Immature natural killer cell (primary cell): ENCODE results near the gene HCFC1. TPM values are rescaled to one million over a fixed set of nuclear protein-coding genes. Genes with fewer than 3 reads are reported as not detected.

ENCODE experiments used
- DNase-seq, 3 donors: peaks; one replicate each; pipeline ENCODE4 v3.0.0; 2022; ENCODE audit warnings: mixed read lengths in 1 of 3
- H3K27ac Mint-ChIP-seq, 6 donors: one replicate each; pipeline ENCODE4 v1.8.0; 2020; ENCODE audit warnings: mixed read lengths in 6 of 6, mild to moderate bottlenecking in 5 of 6, inconsistent platforms in 4 of 6, moderate library complexity in 3 of 6
- H3K27me3 Mint-ChIP-seq, 3 donors: one replicate each; pipeline ENCODE4 v1.8.0; 2020 to 2021; ENCODE audit warnings: low read depth in 3 of 3, mild to moderate bottlenecking in 3 of 3, mixed read lengths in 3 of 3, moderate library complexity in 3 of 3, inconsistent platforms in 1 of 3
- H3K36me3 Mint-ChIP-seq, 3 donors: one replicate each; pipeline ENCODE4 v1.8.0; 2020; ENCODE audit warnings: mixed read lengths in 3 of 3, inconsistent platforms in 2 of 3, mild to moderate bottlenecking in 2 of 3
- H3K4me1 Mint-ChIP-seq, 2 donors: one replicate each; pipeline ENCODE4 v1.8.0; 2020; ENCODE audit warnings: inconsistent platforms in 2 of 2, mild to moderate bottlenecking in 2 of 2, mixed read lengths in 2 of 2, moderate library complexity in 1 of 2
- H3K4me3 Mint-ChIP-seq, 5 donors: one replicate each; pipeline ENCODE4 v1.8.0; 2020; ENCODE audit warnings: mild to moderate bottlenecking in 5 of 5, mixed read lengths in 5 of 5, inconsistent platforms in 3 of 5, moderate library complexity in 3 of 5
- H3K9me3 Mint-ChIP-seq, 6 donors: one replicate each; pipeline ENCODE4 v1.8.0; 2020; ENCODE audit warnings: mild to moderate bottlenecking in 6 of 6, mixed read lengths in 6 of 6, inconsistent platforms in 4 of 6, moderate library complexity in 3 of 6
- polyA plus RNA-seq, 3 donors: library from polyadenylated mRNA; unstranded; fragments of 300-500 nt; fragmentation: Illumina TruSeq; gene quantifications; one replicate each; pipeline ENCODE4 v1.2.3, GENCODE V29; 2021

The HCFC1 gene
- 10 to 100 TPM in 1 of 3 donors, 1 to 10 TPM in 2; 1.0 to 14.6 (median 2.9) TPM for polyA plus RNA-seq

GRCh38 chrX:153971450-153972367 lies at the start of gene HCFC1:
HCFC1 (minus strand) TSS chrX:153971818; CDS start chrX:153970840, 978 bp downstream.
- H3K27ac Mint-ChIP-seq = peak within 1 kb of the TSS; percentile 98 to 100 (median 100)
- no peaks in the 10 kb centered on the region for H3K36me3 Mint-ChIP-seq
- DNase-seq = peak; percentile 93 to 97 (median 97)
- H3K9me3 Mint-ChIP-seq = peaks cover 0 to 2% (median 0%) of the 10 kb centered on the region in 6 donors
- H3K4me1 Mint-ChIP-seq = peaks cover 46 to 60% of the 10 kb centered on the region in 2 donors
- H3K4me3 Mint-ChIP-seq = peak within 1 kb of the TSS; percentile 98 to 100 (median 100)
- H3K27me3 Mint-ChIP-seq = peaks cover 15 to 24% (median 21%) of the 10 kb centered on the region in 3 donors

- H3K27ac Mint-ChIP-seq = peak overlapping the region in 4 of 6 donors; percentile 89 to 93 (median 91)
- no peaks in the 10 kb centered on the region for H3K36me3 Mint-ChIP-seq
- H3K9me3 Mint-ChIP-seq = no peaks in the 10 kb centered on the region
- peaks cover 0 to 8% (median 8%) of the 10 kb centered on the region in 3 donors for H3K27me3 Mint-ChIP-seq
- DNase-seq = no peak
- H3K4me3 Mint-ChIP-seq = no peak overlapping the region
- H3K4me1 Mint-ChIP-seq = peaks cover 5 to 10% of the 10 kb centered on the region in 2 donors
Measured at GRCh38 chrX:154021131-154021611, 49.6 kb upstream of the HCFC1 start.

- Mint-ChIP-seq H3K4me1 (peaks cover 5 to 11% of the 10 kb centered on the region in 2 donors), H3K27ac (peak overlapping the region; percentile 87 to 93 (median 90)), H3K4me3 (peak overlapping the region; percentile 79 to 87 (median 84)), H3K27me3 (peaks cover 0 to 8% (median 8%) of the 10 kb centered on the region in 3 donors), H3K36me3 (peaks cover 0 to 3% (median 0%) of the 10 kb centered on the region in 3 donors), H3K9me3 (no peaks in the 10 kb centered on the region)
- no peak for DNase-seq
Measured at GRCh38 chrX:154020536-154021115, 49.0 kb upstream of the HCFC1 start.

GRCh38 chrX:154019633-154020528 lies 48.3 kb upstream of the HCFC1 start, which contains the start of gene IRAK1:
IRAK1 (minus strand) TSS chrX:154019902; CDS start chrX:154019812, 90 bp downstream.
- peak; percentile 63 for DNase-seq
- Mint-ChIP-seq H3K27ac (peak within 1 kb of the TSS; percentile 87 to 93 (median 90)), H3K9me3 (no peaks in the 10 kb centered on the region), H3K36me3 (peaks cover 0 to 3% (median 0%) of the 10 kb centered on the region in 3 donors), H3K4me3 (peak within 1 kb of the TSS; percentile 80 to 87 (median 84)), H3K27me3 (peaks cover 0 to 8% (median 6%) of the 10 kb centered on the region in 3 donors), H3K4me1 (peaks cover 5 to 11% of the 10 kb centered on the region in 2 donors)

GRCh38 chrX:154019061-154019621 lies 47.5 kb upstream of the HCFC1 start:
- Mint-ChIP-seq H3K36me3 (peaks cover 0 to 3% (median 0%) of the 10 kb centered on the region in 3 donors), H3K4me3 (peak overlapping the region; percentile 79 to 83 (median 81)), H3K27ac (peak overlapping the region; percentile 69 to 89 (median 86)), H3K4me1 (peaks cover 5 to 11% of the 10 kb centered on the region in 2 donors), H3K27me3 (peaks cover 0 to 6% (median 2%) of the 10 kb centered on the region in 3 donors), H3K9me3 (no peaks in the 10 kb centered on the region)
- peak in 1 of 3 donors; percentile 7 for DNase-seq

- Mint-ChIP-seq H3K4me1 (peaks cover 5 to 12% of the 10 kb centered on the region in 2 donors), H3K9me3 (no peaks in the 10 kb centered on the region), H3K27ac (peak overlapping the region; percentile 69 to 89 (median 86)), H3K4me3 (peak overlapping the region; percentile 79 to 83 (median 81)), H3K36me3 (peaks cover 0 to 3% (median 0%) of the 10 kb centered on the region in 3 donors), H3K27me3 (peaks cover 0 to 6% (median 2%) of the 10 kb centered on the region in 3 donors)
- no peak for DNase-seq
Measured at GRCh38 chrX:154018518-154019060, 47.0 kb upstream of the HCFC1 start.

GRCh38 chrX:154017766-154018517 lies 46.3 kb upstream of the HCFC1 start:
- Mint-ChIP-seq H3K4me1 (peaks cover 5 to 14% of the 10 kb centered on the region in 2 donors), H3K27me3 (peaks cover 0 to 4% (median 2%) of the 10 kb centered on the region in 3 donors), H3K9me3 (no peaks in the 10 kb centered on the region), H3K36me3 (peaks cover 0 to 3% (median 0%) of the 10 kb centered on the region in 3 donors), H3K27ac (peak overlapping the region in 1 of 6 donors; percentile 88), H3K4me3 (peak overlapping the region in 4 of 5 donors; percentile 23 to 83 (median 81))
- no peak for DNase-seq

- H3K27me3 Mint-ChIP-seq = peaks cover 2 to 4% (median 2%) of the 10 kb centered on the region in 3 donors
- DNase-seq = no peak
- peaks cover 0 to 3% (median 0%) of the 10 kb centered on the region in 3 donors for H3K36me3 Mint-ChIP-seq
- H3K4me3 Mint-ChIP-seq = no peak overlapping the region
- peaks cover 5 to 14% of the 10 kb centered on the region in 2 donors for H3K4me1 Mint-ChIP-seq
- H3K9me3 Mint-ChIP-seq = no peaks in the 10 kb centered on the region
- no peak overlapping the region for H3K27ac Mint-ChIP-seq
Measured at GRCh38 chrX:154016366-154017076, 44.9 kb upstream of the HCFC1 start.

- Mint-ChIP-seq H3K36me3 (peaks cover 0 to 3% (median 0%) of the 10 kb centered on the region in 3 donors), H3K27me3 (peaks cover 0 to 4% (median 2%) of the 10 kb centered on the region in 3 donors), H3K9me3 (no peaks in the 10 kb centered on the region), H3K4me3 (peak overlapping the region in 2 of 5 donors; percentile 30 to 50), H3K4me1 (peaks cover 5 to 13% of the 10 kb centered on the region in 2 donors), H3K27ac (peak overlapping the region in 3 of 6 donors; percentile 51 to 64 (median 58))
- DNase-seq = no peak
Measured at GRCh38 chrX:154015581-154016264, 44.1 kb upstream of the HCFC1 start.

GRCh38 chrX:154014429-154015380 lies 43.1 kb upstream of the HCFC1 start:
- Mint-ChIP-seq H3K9me3 (no peaks in the 10 kb centered on the region), H3K4me1 (peaks cover 0 to 8% of the 10 kb centered on the region in 2 donors), H3K4me3 (peak overlapping the region in 1 of 5 donors; percentile 30), H3K27me3 (peaks cover 0 to 4% (median 2%) of the 10 kb centered on the region in 3 donors), H3K36me3 (peaks cover 0 to 3% (median 0%) of the 10 kb centered on the region in 3 donors), H3K27ac (peak overlapping the region in 4 of 6 donors; percentile 17 to 75 (median 36))
- DNase-seq = no peak
